ENCODE results near the gene AAK1.

- TF ChIP-seq CTCF (IDR thresholded peaks at IDR 0.05; ENCODE audit: insufficient read depth, low read length, poor library complexity, severe bottlenecking): no peak
- no peak for TF ChIP-seq EZH2phosphoT487 (conservative IDR thresholded peaks at IDR 0.05; ENCODE audit: low read length)
Measured at GRCh38 chr2:69634196-69634821, 9.2 kb downstream of the AAK1 start.
